ENCODE data around the gene DAB2IP.

Gene DAB2IP

GRCh38 chr9:121821326-121821725 lies 169.9 kb downstream of the DAB2IP start:
- FAIRE-seq = no peak

- no peak for FAIRE-seq
Observed at GRCh38 chr9:121822093-121823085, 171.0 kb downstream of the DAB2IP start.

- no peak for FAIRE-seq
Observed at GRCh38 chr9:121823451-121824169, 172.2 kb downstream of the DAB2IP start.

GRCh38 chr9:121824651-121825030 lies 173.2 kb downstream of the DAB2IP start:
- no peak for FAIRE-seq

GRCh38 chr9:121825031-121825691 lies 173.7 kb downstream of the DAB2IP start:
- no peak for FAIRE-seq

- FAIRE-seq = no peak
Observed at GRCh38 chr9:121826711-121827110, 175.3 kb downstream of the DAB2IP start.

- no peak for FAIRE-seq
Observed at GRCh38 chr9:121827251-121827967, 176.0 kb downstream of the DAB2IP start.

- no peak for FAIRE-seq
Observed at GRCh38 chr9:121830441-121831140, 179.2 kb downstream of the DAB2IP start.

- FAIRE-seq = no peak
Observed at GRCh38 chr9:121831869-121832268, 180.4 kb downstream of the DAB2IP start.

GRCh38 chr9:121833061-121833460 lies 181.6 kb downstream of the DAB2IP start:
- no peak for FAIRE-seq
